G401 (cell line): Measurements from ENCODE around the gene SUN3. TPM values are rescaled to one million over a fixed set of nuclear protein-coding genes. Genes with fewer than 3 reads are reported as not detected.

Experiments
- total RNA-seq: library from RNA; depleted of rRNA; stranded (reverse); fragments of >200 nt; shearing (Covaris generic); gene quantifications from 2 replicates; pipeline ENCODE4 v1.2.3, GENCODE V29; 2014; rRNA removed

SUN3 gene
- total RNA-seq, 1 experiment from 2014 or later: 0.54 TPM

Other genes starting within 250 kb of the SUN3 start
- gene PKD1L1, start 80.6 kb downstream of the SUN3 start, total RNA-seq: 0.14 and 3.6 TPM in 2 replicates
- gene HUS1, start 49.5 kb downstream of the SUN3 start, total RNA-seq: 7.5 and 10.9 TPM in 2 replicates
- 0.47 and 0.49 TPM in 2 replicates for gene C7orf57, start 6.4 kb upstream of the SUN3 start, total RNA-seq
- gene UPP1, start 60.2 kb upstream of the SUN3 start, total RNA-seq: 55.9 and 56.2 TPM in 2 replicates
- gene ABCA13, start 142.4 kb upstream of the SUN3 start, total RNA-seq: under 0.01 and 0.03 TPM in 2 replicates